HUES64 (cell line): ENCODE measurements around the gene MRPL12.
"Not testable (repeated sequence)": the region's sequence is repeated elsewhere in the genome, so short reads cannot be mapped to it uniquely, and the experiment has no call there.

Experiments
- H3K27ac ChIP-seq: 2 replicates; pipeline ENCODE4 v1.7.0; 2013; ENCODE audit warnings: low read depth, low read length, inconsistent platforms
- H3K27me3 ChIP-seq: 2 replicates; pipeline ENCODE4 v1.6.1; 2013; ENCODE audit warnings: mild to moderate bottlenecking, low read length; ENCODE audit not compliant: insufficient read depth
- H3K36me3 ChIP-seq: 2 replicates; pipeline ENCODE4 v1.6.1; 2013; ENCODE audit warnings: mild to moderate bottlenecking, low read length; ENCODE audit not compliant: insufficient read depth
- H3K4me1 ChIP-seq: 2 replicates; pipeline ENCODE4 v1.6.1; 2013; ENCODE audit warnings: mild to moderate bottlenecking, low read length, moderate library complexity; ENCODE audit not compliant: insufficient read depth
- H3K4me3 ChIP-seq: 2 replicates; pipeline ENCODE4 v1.5.1; 2013; ENCODE audit warnings: mild to moderate bottlenecking, low read length, moderate library complexity
- H3K9ac ChIP-seq: 2 replicates; pipeline ENCODE4 v1.6.1; 2013; ENCODE audit warnings: mild to moderate bottlenecking, low read depth, low read length
- H3K9me3 ChIP-seq: 2 replicates; pipeline ENCODE4 v1.6.1; 2013; ENCODE audit warnings: low read depth, low read length; ENCODE audit not compliant: insufficient read depth
- WGBS: fragments of 150-250, 120-280 bp; methylation state at CpG from one replicate; pipeline ENCODE4 v1.1.7; 2013; ENCODE audit warnings: missing lambda C conversion rate; 5-methylcytosine and 5-hydroxymethylcytosine counted together

MRPL12 gene

GRCh38 chr17:81738801-81739393 lies 35.7 kb downstream of the MRPL12 start:
- Histone ChIP-seq H3K9me3 (no peaks in the 10 kb centered on the region), H3K4me1 (no peaks in the 10 kb centered on the region), H3K27ac (no peak overlapping the region), H3K9ac (no peak overlapping the region), H3K36me3 (no peaks in the 10 kb centered on the region), H3K4me3 (no peak overlapping the region), H3K27me3 (no peaks in the 10 kb centered on the region)
- 87% methylated on average over 27 of the region's 27 CpGs for WGBS

DNA sequence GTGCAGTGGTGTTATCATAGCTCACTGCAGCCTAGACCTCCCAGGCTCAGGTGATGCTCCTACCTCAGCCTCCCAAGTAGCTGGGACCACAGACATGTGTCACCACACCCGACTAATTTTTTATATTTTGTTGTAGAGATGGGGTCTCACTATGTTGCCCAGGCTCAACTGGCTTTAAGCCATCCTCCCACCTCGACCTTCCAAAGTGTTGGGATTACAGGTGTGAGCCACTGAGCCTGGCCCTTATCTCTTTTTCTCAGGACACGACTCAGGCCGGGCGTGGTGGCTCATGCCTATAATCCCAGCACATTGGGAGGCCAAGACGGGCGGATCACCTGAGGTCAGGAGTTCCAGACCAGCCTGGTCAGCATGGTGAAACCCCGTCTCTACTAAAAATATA lies 36.4 kb downstream of the MRPL12 start:
- not testable (repeated sequence) for H3K9me3 ChIP-seq, H3K4me1 ChIP-seq, H3K27ac ChIP-seq, H3K9ac ChIP-seq, H3K4me3 ChIP-seq, H3K36me3 ChIP-seq, H3K27me3 ChIP-seq
- WGBS: 91% methylated on average over 8 of the region's 8 CpGs

DNA sequence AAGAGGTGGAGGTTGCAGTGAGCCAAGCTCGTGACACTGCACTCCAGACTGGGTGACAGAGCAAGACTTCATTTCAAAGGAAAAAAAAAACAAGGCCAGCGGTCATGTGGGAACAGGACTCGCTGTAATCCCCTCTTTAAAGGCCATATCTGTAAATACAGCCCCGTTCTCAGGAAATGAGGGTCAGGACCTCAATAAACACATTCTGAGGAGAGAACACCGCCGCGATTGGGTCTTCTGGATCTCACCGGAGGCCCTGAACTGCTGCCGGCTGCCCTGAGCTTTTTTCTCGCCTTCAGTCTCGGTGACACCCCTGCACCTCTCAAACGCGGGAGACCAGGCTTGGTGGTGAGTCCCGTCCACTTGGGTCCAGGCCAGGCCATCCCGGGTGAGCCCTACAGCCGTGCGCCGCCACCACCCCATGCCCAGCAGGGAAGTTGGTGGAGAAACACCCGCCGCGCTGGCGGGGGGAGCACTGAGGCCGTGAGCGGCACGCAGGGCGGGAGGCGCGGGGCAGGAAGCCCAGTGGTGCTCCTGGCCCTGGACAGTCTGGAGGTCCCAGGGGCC lies 37.3 kb downstream of the MRPL12 start:
- Histone ChIP-seq H3K27ac (no peak overlapping the region), H3K27me3 (no peaks in the 10 kb centered on the region)
- 86% methylated on average over 28 of the region's 28 CpGs for WGBS

DNA sequence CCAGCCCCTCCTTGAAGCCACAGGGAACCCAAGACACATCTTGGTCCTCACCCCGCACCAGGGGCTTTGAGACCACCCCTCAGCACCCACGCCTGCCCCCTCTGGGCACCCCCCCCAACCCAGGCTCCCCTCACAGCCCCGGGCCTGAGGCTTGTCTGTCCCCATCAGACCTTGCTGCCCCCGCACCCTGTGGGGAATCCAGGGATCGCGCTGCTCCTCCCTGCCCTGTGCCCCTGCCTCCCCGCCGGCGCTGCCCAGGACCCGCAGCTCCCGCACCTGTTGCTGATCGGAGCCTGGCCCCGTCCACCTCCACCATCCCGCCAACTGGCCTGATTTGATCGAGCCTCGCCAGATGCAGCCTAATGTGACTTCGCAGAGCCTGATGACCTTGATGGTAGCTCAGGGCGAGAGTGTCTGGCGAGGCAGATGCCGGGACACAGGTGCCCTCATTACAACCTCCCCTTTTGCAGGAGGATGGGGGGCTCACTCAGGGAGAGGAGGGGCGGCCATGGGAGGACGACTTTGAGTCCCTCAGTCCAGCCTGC lies 38.0 kb downstream of the MRPL12 start:
- Histone ChIP-seq H3K4me3 (no peak overlapping the region), H3K27me3 (no peaks in the 10 kb centered on the region), H3K9ac (no peak overlapping the region), H3K36me3 (no peaks in the 10 kb centered on the region), H3K27ac (no peak overlapping the region), H3K9me3 (no peaks in the 10 kb centered on the region), H3K4me1 (no peaks in the 10 kb centered on the region)
- WGBS: 80% methylated on average over 22 of the region's 22 CpGs

More for the DNA sequence above, 37.3 kb downstream of the MRPL12 start:
- H3K4me1 ChIP-seq: no peaks in the 10 kb centered on the region
- no peak overlapping the region for H3K4me3 ChIP-seq
- no peaks in the 10 kb centered on the region for H3K9me3 ChIP-seq
- H3K36me3 ChIP-seq: no peaks in the 10 kb centered on the region
- no peak overlapping the region for H3K9ac ChIP-seq

GRCh38 chr17:81741594-81742452 lies 38.7 kb downstream of the MRPL12 start:
- 81% methylated on average over 26 of the region's 26 CpGs for WGBS
- Histone ChIP-seq H3K36me3 (no peaks in the 10 kb centered on the region), H3K9me3 (no peaks in the 10 kb centered on the region)

More at GRCh38 chr17:81741594-81742452, 38.7 kb downstream of the MRPL12 start:
- H3K27me3 ChIP-seq: no peaks in the 10 kb centered on the region
- no peaks in the 10 kb centered on the region for H3K4me1 ChIP-seq
- no peak overlapping the region for H3K4me3 ChIP-seq
- no peak overlapping the region for H3K9ac ChIP-seq
- no peak overlapping the region for H3K27ac ChIP-seq
